Hepatocyte (in vitro differentiated cells): ENCODE results near the gene ANKDD1B. TPM values are rescaled to one million over a fixed set of nuclear protein-coding genes. Genes with fewer than 3 reads are reported as not detected.
"Not testable (repeated sequence)": the region's sequence is repeated elsewhere in the genome, so short reads cannot be mapped to it uniquely, and the experiment has no call there.

Experiments
- DNase-seq: peaks from one replicate; pipeline ENCODE4 v3.0.0-alpha.2; 2016; ENCODE audit warnings: low spot score
- H2AFZ ChIP-seq: fragments of 200-600 bp; sonication (generic); 2 replicates; pipeline ENCODE4 v1.6.0; 2016; ENCODE audit warnings: antibody characterized with exemption, mild to moderate bottlenecking
- H3K27ac ChIP-seq: fragments of 200-600 bp; sonication (generic); 2 replicates; pipeline ENCODE4 v1.5.1; 2016; ENCODE audit warnings: mild to moderate bottlenecking
- H3K27me3 ChIP-seq: fragments of 200-600 bp; sonication (generic); 2 replicates; pipeline ENCODE4 v1.6.1; 2016
- H3K36me3 ChIP-seq: fragments of 200-600 bp; sonication (generic); replicated peaks from 2 replicates; pipeline ENCODE4 v1.5.1; 2016; ENCODE audit warnings: low read depth; ENCODE audit not compliant: insufficient read depth
- H3K4me1 ChIP-seq: fragments of 200-600 bp; sonication (generic); 2 replicates; pipeline ENCODE4 v1.5.1; 2016; ENCODE audit warnings: mild to moderate bottlenecking, moderate library complexity; ENCODE audit not compliant: insufficient read depth
- H3K4me2 ChIP-seq: fragments of 200-600 bp; sonication (generic); 2 replicates; pipeline ENCODE4 v1.6.0; 2016
- H3K4me3 ChIP-seq: fragments of 200-600 bp; sonication (generic); 2 replicates; pipeline ENCODE4 v1.5.1; 2016; ENCODE audit warnings: mild to moderate bottlenecking
- H3K79me2 ChIP-seq: fragments of 200-600 bp; sonication (generic); 2 replicates; pipeline ENCODE4 v1.6.0; 2017; ENCODE audit warnings: mild to moderate bottlenecking
- H3K9me2 ChIP-seq: fragments of 200-600 bp; sonication (generic); replicated peaks from 2 replicates; pipeline ENCODE4 v1.6.0; 2017; ENCODE audit warnings: mild to moderate bottlenecking; ENCODE audit not compliant: insufficient read depth
- H3K9me3 ChIP-seq: fragments of 200-600 bp; sonication (generic); 2 replicates; pipeline ENCODE4 v1.5.1; 2016; ENCODE audit warnings: low read depth, mild to moderate bottlenecking
- H4K20me1 ChIP-seq: fragments of 200-600 bp; sonication (generic); 2 replicates; pipeline ENCODE4 v1.6.0; 2016; ENCODE audit warnings: mild to moderate bottlenecking; ENCODE audit not compliant: insufficient read depth, poor library complexity, severe bottlenecking
- EZH2 ChIP-seq: fragments of 200-600 bp; sonication (generic); IDR thresholded peaks from 2 replicates; pipeline ENCODE4 v1.6.1; 2016; ENCODE audit warnings: antibody characterized with exemption, mild to moderate bottlenecking, borderline replicate concordance
- EZH2phosphoT487 ChIP-seq: fragments of 200-600 bp; sonication (generic); IDR thresholded peaks from one replicate; pipeline ENCODE4 v1.6.1; 2018; ENCODE audit warnings: antibody characterized with exemption, mild to moderate bottlenecking, low read depth, moderate library complexity; ENCODE audit not compliant: unreplicated experiment, severe bottlenecking
- WGBS: methylation state at CpG from one replicate; pipeline ENCODE4 v1.1.6; 2016; ENCODE audit warnings: low lambda C conversion rate; ENCODE audit errors: missing lambda C conversion rate; 5-methylcytosine and 5-hydroxymethylcytosine counted together
- polyA plus RNA-seq: library from polyadenylated mRNA; unstranded; fragments of >200 nt; fragmentation: Nextera tagmentation; extraction: Ambion mirVana; gene quantifications from 2 replicates; pipeline ENCODE4 v1.2.1, GENCODE V29; 2016
- total RNA-seq: library from RNA; depleted of rRNA; stranded (reverse); fragments of >200 nt; gene quantifications from 2 replicates; pipeline ENCODE4 v1.2.3, GENCODE V29; 2014
- TF ChIP-seq, protein P1 (sequence below): fragments of 200-600 bp; sonication (generic); IDR thresholded peaks from 2 replicates; pipeline ENCODE4 v1.5.1; 2016; ENCODE audit warnings: antibody characterized with exemption, mild to moderate bottlenecking; ENCODE audit not compliant: poor library complexity

Gene ANKDD1B
- total and polyA plus RNA-seq, 2 experiments from 2014 or later = 0.71 to 4.7 TPM

DNA sequence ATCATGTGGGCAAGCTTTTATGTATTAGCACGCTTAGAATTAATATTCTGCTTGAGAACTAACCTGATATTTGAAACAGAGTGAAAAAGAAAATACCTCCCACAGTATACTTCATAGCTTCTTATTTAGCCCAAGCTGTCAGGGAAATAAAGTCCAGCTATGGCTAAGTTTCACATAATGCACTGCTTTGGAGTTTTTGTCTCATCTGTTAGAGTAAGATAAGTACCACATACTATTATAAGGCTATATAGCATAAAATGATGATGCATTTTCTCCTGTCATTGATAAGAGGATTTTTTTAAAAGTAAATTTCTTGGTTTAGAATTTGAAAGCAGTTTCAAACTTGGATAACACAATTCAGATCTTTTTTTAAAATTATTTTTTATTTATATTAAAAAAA lies 2.4 kb upstream of the ANKDD1B start:
- H3K36me3 ChIP-seq = no peaks in the 10 kb centered on the region
- 97% methylated on average over 1 of the region's 1 CpG for WGBS
- H2AFZ ChIP-seq = no peak overlapping the region
- H3K9me2 ChIP-seq = no peaks in the 10 kb centered on the region
- no peak overlapping the region for H3K27ac ChIP-seq
- H3K4me3 ChIP-seq = no peak overlapping the region
- no peaks in the 10 kb centered on the region for H3K79me2 ChIP-seq
- no peak overlapping the region for H3K4me2 ChIP-seq
- H3K4me1 ChIP-seq = peaks cover 9% of the 10 kb centered on the region
- no peaks in the 10 kb centered on the region for H3K9me3 ChIP-seq
- no peak for DNase-seq
- TF ChIP-seq EZH2phosphoT487 = no peak
- TF ChIP-seq, protein P1, sequence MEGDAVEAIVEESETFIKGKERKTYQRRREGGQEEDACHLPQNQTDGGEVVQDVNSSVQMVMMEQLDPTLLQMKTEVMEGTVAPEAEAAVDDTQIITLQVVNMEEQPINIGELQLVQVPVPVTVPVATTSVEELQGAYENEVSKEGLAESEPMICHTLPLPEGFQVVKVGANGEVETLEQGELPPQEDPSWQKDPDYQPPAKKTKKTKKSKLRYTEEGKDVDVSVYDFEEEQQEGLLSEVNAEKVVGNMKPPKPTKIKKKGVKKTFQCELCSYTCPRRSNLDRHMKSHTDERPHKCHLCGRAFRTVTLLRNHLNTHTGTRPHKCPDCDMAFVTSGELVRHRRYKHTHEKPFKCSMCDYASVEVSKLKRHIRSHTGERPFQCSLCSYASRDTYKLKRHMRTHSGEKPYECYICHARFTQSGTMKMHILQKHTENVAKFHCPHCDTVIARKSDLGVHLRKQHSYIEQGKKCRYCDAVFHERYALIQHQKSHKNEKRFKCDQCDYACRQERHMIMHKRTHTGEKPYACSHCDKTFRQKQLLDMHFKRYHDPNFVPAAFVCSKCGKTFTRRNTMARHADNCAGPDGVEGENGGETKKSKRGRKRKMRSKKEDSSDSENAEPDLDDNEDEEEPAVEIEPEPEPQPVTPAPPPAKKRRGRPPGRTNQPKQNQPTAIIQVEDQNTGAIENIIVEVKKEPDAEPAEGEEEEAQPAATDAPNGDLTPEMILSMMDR = no peak
- TF ChIP-seq EZH2 = no peak
- no peaks in the 10 kb centered on the region for H4K20me1 ChIP-seq
- no peaks in the 10 kb centered on the region for H3K27me3 ChIP-seq

DNA sequence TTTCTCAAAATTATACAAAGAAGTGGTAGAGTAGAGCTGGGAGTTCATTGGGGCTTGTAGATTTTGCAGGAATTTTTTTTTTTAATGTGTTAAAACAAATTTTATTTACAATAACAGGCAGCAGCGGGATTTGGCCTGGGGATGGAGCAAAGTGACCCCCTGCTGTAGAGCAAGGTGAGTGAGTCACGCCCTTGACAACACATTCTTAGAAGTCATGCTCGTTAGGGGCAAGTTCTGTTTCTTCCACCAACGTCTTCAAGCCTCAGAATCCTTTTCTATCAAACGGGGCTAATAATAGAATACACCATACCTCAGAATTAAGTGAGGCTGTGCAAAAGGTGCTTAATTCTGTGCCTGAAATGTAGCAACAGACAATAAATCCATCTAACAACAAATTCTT lies 1.1 kb upstream of the ANKDD1B start:
- Histone ChIP-seq H2AFZ (peak overlapping the region; percentile 92), H4K20me1 (no peaks in the 10 kb centered on the region), H3K27ac (peak overlapping the region; percentile 93), H3K4me2 (peak overlapping the region; percentile 94), H3K9me3 (no peaks in the 10 kb centered on the region), H3K36me3 (no peaks in the 10 kb centered on the region), H3K9me2 (no peaks in the 10 kb centered on the region), H3K4me3 (no peak overlapping the region), H3K79me2 (no peaks in the 10 kb centered on the region), H3K27me3 (no peaks in the 10 kb centered on the region), H3K4me1 (peaks cover 9% of the 10 kb centered on the region)
- no peak for DNase-seq
- 60% methylated on average over 5 of the region's 5 CpGs for WGBS
- TF ChIP-seq, protein P1 = no peak
- TF ChIP-seq EZH2phosphoT487 (no peak), EZH2 (no peak)

DNA sequence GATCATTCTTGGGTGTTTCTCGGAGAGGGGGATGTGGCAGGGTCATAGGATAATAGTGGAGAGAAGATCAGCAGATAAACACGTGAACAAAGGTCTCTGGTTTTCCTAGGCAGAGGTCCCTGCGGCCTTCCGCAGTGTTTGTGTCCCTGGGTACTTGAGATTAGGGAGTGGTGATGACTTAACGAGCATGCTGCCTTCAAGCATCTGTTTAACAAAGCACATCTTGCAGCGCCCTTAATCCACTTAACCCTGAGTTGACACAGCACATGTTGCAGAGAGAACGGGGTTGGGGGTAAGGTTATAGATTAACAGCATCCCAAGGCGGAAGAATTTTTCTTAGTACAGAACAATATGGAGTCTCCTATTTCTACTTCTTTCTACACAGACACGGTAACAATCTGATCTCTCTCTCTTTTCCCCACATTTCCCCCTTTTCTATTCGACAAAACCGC lies 368 bp upstream of the ANKDD1B start:
- peak overlapping the region; percentile 93 for H3K27ac ChIP-seq
- peak overlapping the region; percentile 92 for H2AFZ ChIP-seq
- DNase-seq = peak; percentile 44
- WGBS = 13% methylated on average over 11 of the region's 11 CpGs
- H3K4me3 ChIP-seq = peak overlapping the region; percentile 40
- peak overlapping the region; percentile 94 for H3K4me2 ChIP-seq
- not testable (repeated sequence) for H4K20me1 ChIP-seq, H3K9me2 ChIP-seq, H3K4me1 ChIP-seq, H3K79me2 ChIP-seq, H3K27me3 ChIP-seq, H3K9me3 ChIP-seq, H3K36me3 ChIP-seq

DNA sequence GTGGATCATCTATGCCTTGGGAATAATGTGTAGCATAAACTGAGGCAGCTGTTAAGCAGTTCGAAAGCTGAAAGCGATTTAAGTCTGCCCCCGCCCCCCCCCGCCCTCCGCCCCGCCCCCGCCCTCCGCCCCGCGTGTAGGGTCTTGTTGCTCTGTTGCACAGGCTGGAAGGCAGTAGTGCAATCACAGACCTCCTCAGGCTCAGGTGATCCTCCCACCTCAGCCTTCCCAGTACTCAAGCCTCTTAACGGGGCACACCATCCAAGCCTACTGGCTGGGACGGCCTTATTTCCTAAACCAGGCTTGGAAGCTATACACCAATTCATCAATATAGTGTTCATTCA lies 945 bp downstream of the ANKDD1B start:
- Histone ChIP-seq H3K4me2 (peak overlapping the region; percentile 94), H3K9me2 (no peaks in the 10 kb centered on the region), H3K36me3 (no peaks in the 10 kb centered on the region), H3K27me3 (no peaks in the 10 kb centered on the region), H3K27ac (peak overlapping the region; percentile 93), H2AFZ (peak overlapping the region; percentile 92), H3K4me1 (peaks cover 21% of the 10 kb centered on the region), H4K20me1 (no peaks in the 10 kb centered on the region), H3K79me2 (no peaks in the 10 kb centered on the region), H3K9me3 (no peaks in the 10 kb centered on the region), H3K4me3 (peak overlapping the region; percentile 40)
- no peak for TF ChIP-seq EZH2
- TF ChIP-seq EZH2phosphoT487 = no peak
- TF ChIP-seq, protein P1 = no peak
- DNase-seq = no peak
- WGBS = 11% methylated on average over 11 of the region's 12 CpGs
